ENCODE results near the gene TMOD4. TPM values are rescaled to one million over a fixed set of nuclear protein-coding genes. Genes with fewer than 3 reads are reported as not detected.

Gene TMOD4
- total RNA-seq, 4 donors from 2014 or later: not detected

GRCh38 chr1:151187205-151187604 is 11.4 kb upstream of the TMOD4 start:
- H3K27ac ChIP-seq: peak overlapping the region in 2 of 4 donors; percentile 7 to 16
- H3K36me3 ChIP-seq: peaks cover 0 to 34% (median 17%) of the 10 kb centered on the region in 4 donors
- WGBS, 2 donors (ENCODE audit: low coverage in 1 of 2): 52 to 53% methylated on average over 1 of the region's 1 CpG
- no peak for DNase-seq
- no peaks in the 10 kb centered on the region for H3K27me3 ChIP-seq
- H3K4me1 ChIP-seq: peaks cover 16 to 34% (median 21%) of the 10 kb centered on the region in 4 donors
- no peak overlapping the region for H3K4me3 ChIP-seq
- in situ Hi-C loops (cut with MboI; ENCODE audit: low pct_ligation_motif_present in 1 of 4, low pct_unique_long_range_greater_than_20kb in 1 of 4, low sequenced_read_pairs in 3 of 4): no loop called here
- TF ChIP-seq POLR2AphosphoS5 (IDR thresholded peaks at IDR 0.05) (no peak), EP300 (IDR thresholded peaks at IDR 0.05; ENCODE audit: low read depth) (no peak), POLR2A (IDR thresholded peaks at IDR 0.05) (no peak), CTCF (IDR thresholded peaks at IDR 0.05) (no peak)
- H3K9me3 ChIP-seq: no peaks in the 10 kb centered on the region
- intact Hi-C loops (cut with DNase I; ENCODE audit: low total_unique reads): no loop called here

- Histone ChIP-seq H3K36me3 (peaks cover 0 to 60% (median 30%) of the 10 kb centered on the region in 4 donors), H3K27ac (no peak overlapping the region), H3K4me3 (no peak overlapping the region), H3K4me1 (peaks cover 9 to 25% (median 16%) of the 10 kb centered on the region in 4 donors), H3K9me3 (no peaks in the 10 kb centered on the region), H3K27me3 (no peaks in the 10 kb centered on the region)
- intact Hi-C loops (cut with DNase I; ENCODE audit: low total_unique reads) (no loop called here), in situ Hi-C loops (cut with MboI; ENCODE audit: low pct_ligation_motif_present in 1 of 4, low pct_unique_long_range_greater_than_20kb in 1 of 4, low sequenced_read_pairs in 3 of 4) (no loop called here)
- no peak for TF ChIP-seq CTCF (IDR thresholded peaks at IDR 0.05)
- no peak for DNase-seq
- WGBS, 2 donors (ENCODE audit: low coverage in 1 of 2): 90 to 92% methylated on average over 8 to 10 of the region's 10 CpGs
Observed at GRCh38 chr1:151184211-151184610, 8.4 kb upstream of the TMOD4 start.

- Histone ChIP-seq H3K36me3 (peaks cover 0 to 57% (median 28%) of the 10 kb centered on the region in 4 donors), H3K27me3 (no peaks in the 10 kb centered on the region)
Observed at GRCh38 chr1:151176514-151177045, 799 bp upstream of the TMOD4 start.

GRCh38 chr1:151175041-151175741 is 590 bp downstream of the TMOD4 start:
- DNase-seq: no peak
- H3K4me1 ChIP-seq: no peaks in the 10 kb centered on the region
- H3K36me3 ChIP-seq: peaks cover 0 to 44% (median 22%) of the 10 kb centered on the region in 4 donors
- WGBS, 2 donors (ENCODE audit: low coverage in 1 of 2): 72 to 86% methylated on average over 3 to 6 of the region's 6 CpGs
- no peak overlapping the region for H3K27ac ChIP-seq
- intact Hi-C loops (cut with DNase I; ENCODE audit: low total_unique reads) (no loop called here), in situ Hi-C loops (cut with MboI; ENCODE audit: low pct_ligation_motif_present in 1 of 4, low pct_unique_long_range_greater_than_20kb in 1 of 4, low sequenced_read_pairs in 3 of 4) (no loop called here)
- TF ChIP-seq POLR2AphosphoS5 (IDR thresholded peaks at IDR 0.05) (no peak), EP300 (IDR thresholded peaks at IDR 0.05; ENCODE audit: low read depth) (no peak), POLR2A (IDR thresholded peaks at IDR 0.05) (no peak), CTCF (IDR thresholded peaks at IDR 0.05) (no peak)
- no peak overlapping the region for H3K4me3 ChIP-seq
- H3K27me3 ChIP-seq: no peaks in the 10 kb centered on the region
- no peaks in the 10 kb centered on the region for H3K9me3 ChIP-seq

More at GRCh38 chr1:151176514-151177045, 799 bp upstream of the TMOD4 start:
- intact Hi-C loops (cut with DNase I; ENCODE audit: low total_unique reads) (no loop called here), in situ Hi-C loops (cut with MboI; ENCODE audit: low pct_ligation_motif_present in 1 of 4, low pct_unique_long_range_greater_than_20kb in 1 of 4, low sequenced_read_pairs in 3 of 4) (no loop called here)
- Histone ChIP-seq H3K4me3 (no peak overlapping the region), H3K27ac (no peak overlapping the region), H3K9me3 (no peaks in the 10 kb centered on the region), H3K4me1 (no peaks in the 10 kb centered on the region)
- TF ChIP-seq CTCF (IDR thresholded peaks at IDR 0.05) (no peak), EP300 (IDR thresholded peaks at IDR 0.05; ENCODE audit: low read depth) (no peak), POLR2AphosphoS5 (IDR thresholded peaks at IDR 0.05) (no peak), POLR2A (IDR thresholded peaks at IDR 0.05) (no peak)
- 96% methylated on average over 17 of the region's 17 CpGs; no CpG with 5 or more reads in 1 of the 2 donors for whole genome bisulfite sequencing, 2 donors (ENCODE audit: low coverage in 1 of 2)
- DNase-seq: no peak

All from transverse colon (tissue), 4 donors.